ENCODE measurements around the gene BCL2L1. TPM values are rescaled to one million over a fixed set of nuclear protein-coding genes. Genes with fewer than 3 reads are reported as not detected.

Gene BCL2L1
- total RNA-seq, 2 experiments from 2014 or later: 64.2 to 88.8 TPM

- intact Hi-C loops (cut with micrococcal nuclease; ENCODE audit: unreplicated experiment): no loop called here
- Histone ChIP-seq H4K20me1 (ENCODE audit: insufficient read depth, low read length) (no peaks in the 10 kb centered on the region), H3K4me1 (ENCODE audit: insufficient read depth, low read length, poor library complexity, severe bottlenecking) (peaks cover 47% of the 10 kb centered on the region), H3K9me3 (ENCODE audit: low read length) (no peaks in the 10 kb centered on the region), H2AFZ (ENCODE audit: low read length) (no peak overlapping the region), H3K9me2 (ENCODE audit: insufficient read depth, low read length) (no peaks in the 10 kb centered on the region), H3K36me3 (ENCODE audit: insufficient read depth, low read length) (peaks cover 65% of the 10 kb centered on the region), H3K4me3 (ENCODE audit: low read depth, low read length, poor library complexity, severe bottlenecking) (no peak overlapping the region), H3K27ac (ENCODE audit: low read depth, low read length, poor library complexity, severe bottlenecking) (peak overlapping the region; percentile 27), H3K4me2 (ENCODE audit: low read length) (no peak overlapping the region), H3K79me2 (ENCODE audit: insufficient read depth, low read depth, low read length) (no peaks in the 10 kb centered on the region)
- TF ChIP-seq EZH2phosphoT487 (IDR thresholded peaks at IDR 0.05; ENCODE audit: borderline replicate concordance, low read depth, low read length) (no peak), CTCF (conservative IDR thresholded peaks at IDR 0.05; ENCODE audit: low read length) (no peak)
- no TSS peak for BruUV-seq (replicated peaks)
- DNase-seq (ENCODE audit: low spot score): peak; percentile 35
- CTCF ChIA-PET (ENCODE audit: unreplicated experiment): interaction anchor here (1.2 kb wide), 1 partner anchor 57 kb away, joined by 3 read pairs; no protein-coding TSS in a partner anchor
- POLR2A ChIA-PET: interaction anchor here (0.5 kb wide), 1 partner anchor 59 kb away, joined by 3 read pairs; no protein-coding TSS in a partner anchor
Measured at GRCh38 chr20:31666258-31667042, 56.2 kb downstream of the BCL2L1 start.

DNA sequence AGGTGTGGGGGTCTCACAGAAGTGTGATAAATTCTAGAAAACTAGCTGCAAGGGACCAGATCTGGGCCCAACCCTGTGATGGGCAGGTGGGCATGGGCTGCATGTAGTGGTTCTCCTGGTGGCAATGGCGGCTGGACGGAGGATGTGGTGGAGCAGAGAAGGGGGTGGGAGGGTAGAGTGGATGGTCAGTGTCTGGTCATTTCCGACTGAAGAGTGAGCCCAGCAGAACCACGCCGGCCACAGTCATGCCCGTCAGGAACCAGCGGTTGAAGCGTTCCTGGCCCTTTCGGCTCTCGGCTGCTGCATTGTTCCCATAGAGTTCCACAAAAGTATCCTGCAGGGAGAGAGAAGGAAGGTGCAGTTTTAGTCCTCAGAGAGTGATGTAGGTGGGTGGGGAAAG, 56.9 kb downstream of the BCL2L1 start:
- no TSS peak for BruUV-seq (replicated peaks)

More for the DNA sequence above, 56.9 kb downstream of the BCL2L1 start:
- no peaks in the 10 kb centered on the region for H4K20me1 ChIP-seq (ENCODE audit: insufficient read depth, low read length)
- no peaks in the 10 kb centered on the region for H3K9me2 ChIP-seq (ENCODE audit: insufficient read depth, low read length)
- TF ChIP-seq EZH2phosphoT487 (IDR thresholded peaks at IDR 0.05; ENCODE audit: borderline replicate concordance, low read depth, low read length) (no peak), CTCF (conservative IDR thresholded peaks at IDR 0.05; ENCODE audit: low read length) (no peak)
- H3K36me3 ChIP-seq (ENCODE audit: insufficient read depth, low read length): peaks cover 58% of the 10 kb centered on the region
- ChIA-PET CTCF (ENCODE audit: unreplicated experiment) (interaction anchor here (1.2 kb wide), 1 partner anchor 58 kb away, joined by 3 read pairs; no protein-coding TSS in a partner anchor), POLR2A (interaction anchor here (0.6 to 1.7 kb wide), 2 partner anchors 26 to 31 kb away, joined by 6 read pairs; no protein-coding TSS in a partner anchor)
- H3K4me3 ChIP-seq (ENCODE audit: low read depth, low read length, poor library complexity, severe bottlenecking): no peak overlapping the region
- no peak overlapping the region for H3K27ac ChIP-seq (ENCODE audit: low read depth, low read length, poor library complexity, severe bottlenecking)
- no peaks in the 10 kb centered on the region for H3K79me2 ChIP-seq (ENCODE audit: insufficient read depth, low read depth, low read length)
- no peaks in the 10 kb centered on the region for H3K9me3 ChIP-seq (ENCODE audit: low read length)
- intact Hi-C loops (cut with micrococcal nuclease; ENCODE audit: unreplicated experiment): no loop called here
- no peak for DNase-seq (ENCODE audit: low spot score)
- no peak overlapping the region for H2AFZ ChIP-seq (ENCODE audit: low read length)
- H3K4me2 ChIP-seq (ENCODE audit: low read length): no peak overlapping the region
- H3K4me1 ChIP-seq (ENCODE audit: insufficient read depth, low read length, poor library complexity, severe bottlenecking): peaks cover 51% of the 10 kb centered on the region

Data from OCI-LY7 (cell line).